Activated naive CD8-positive, alpha-beta T cell treated with anti-CD3 and anti-CD28 coated beads for 36 hours (primary cell): Measurements from ENCODE around the gene RINL. TPM values are rescaled to one million over a fixed set of nuclear protein-coding genes. Genes with fewer than 3 reads are reported as not detected.
"Not testable (repeated sequence)": the region's sequence is repeated elsewhere in the genome, so short reads cannot be mapped to it uniquely, and the experiment has no call there.

Experiments
- DNase-seq: peaks from one replicate; pipeline ENCODE4 v3.0.0; 2021
- H3K27ac Mint-ChIP-seq: one replicate; pipeline ENCODE4 v1.8.0; 2022; ENCODE audit warnings: mild to moderate bottlenecking, moderate library complexity, mixed read lengths
- H3K27me3 Mint-ChIP-seq: one replicate; pipeline ENCODE4 v1.8.0; 2022; ENCODE audit warnings: mild to moderate bottlenecking, mixed read lengths
- H3K36me3 Mint-ChIP-seq: one replicate; pipeline ENCODE4 v1.8.0; 2021; ENCODE audit warnings: mild to moderate bottlenecking, mixed read lengths
- H3K4me1 Mint-ChIP-seq: one replicate; pipeline ENCODE4 v1.8.0; 2021; ENCODE audit warnings: mixed read lengths
- H3K4me3 Mint-ChIP-seq: one replicate; pipeline ENCODE4 v1.8.0; 2022; ENCODE audit warnings: mild to moderate bottlenecking, moderate library complexity, mixed read lengths
- H3K9me3 Mint-ChIP-seq: one replicate; pipeline ENCODE4 v1.8.0; 2022; ENCODE audit warnings: mixed read lengths
- total RNA-seq, 2 experiments: library from RNA; stranded (reverse); gene quantifications; one replicate each; pipeline ENCODE4 v1.2.3, GENCODE V29; 2021

RINL gene
- total RNA-seq, 2 experiments from 2014 or later, result 74.0 to 75.0 TPM

- H3K9me3 Mint-ChIP-seq, H3K27me3 Mint-ChIP-seq, H3K27ac Mint-ChIP-seq, H3K4me3 Mint-ChIP-seq, DNase-seq: not testable (repeated sequence)
- Mint-ChIP-seq H3K4me1 (peaks cover 25% of the 10 kb centered on the region), H3K36me3 (peaks cover 23% of the 10 kb centered on the region)
Measured at GRCh38 chr19:38873400-38873799, 4.7 kb downstream of the RINL start.

DNA sequence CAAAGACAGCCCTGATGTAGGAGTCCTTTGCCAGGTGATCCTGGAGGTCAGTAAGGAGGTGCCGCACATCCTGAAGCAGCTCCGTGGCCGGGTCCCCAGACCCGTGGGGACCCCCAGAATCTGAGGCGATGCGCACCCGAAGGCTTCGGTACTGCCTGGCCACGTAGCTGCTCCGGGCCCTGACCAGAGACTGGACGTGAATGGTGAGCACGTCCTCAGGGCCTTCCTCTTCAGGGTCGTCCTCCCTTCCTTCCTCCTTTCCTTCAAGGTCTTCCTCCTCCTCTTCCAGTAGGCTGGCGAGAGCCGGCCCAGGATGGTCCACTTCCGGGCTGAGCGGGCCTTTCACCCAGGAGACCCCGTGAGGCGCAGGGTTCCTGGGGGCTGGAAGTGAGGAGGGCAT is 7.5 kb downstream of the RINL start:
- peak overlapping the region; percentile 91 for H3K4me3 Mint-ChIP-seq
- peaks cover 30% of the 10 kb centered on the region for H3K36me3 Mint-ChIP-seq
- H3K27ac Mint-ChIP-seq, result peak overlapping the region; percentile 74
- H3K4me1 Mint-ChIP-seq, result peaks cover 26% of the 10 kb centered on the region
- no peaks in the 10 kb centered on the region for H3K27me3 Mint-ChIP-seq
- no peaks in the 10 kb centered on the region for H3K9me3 Mint-ChIP-seq
- no peak for DNase-seq

DNA sequence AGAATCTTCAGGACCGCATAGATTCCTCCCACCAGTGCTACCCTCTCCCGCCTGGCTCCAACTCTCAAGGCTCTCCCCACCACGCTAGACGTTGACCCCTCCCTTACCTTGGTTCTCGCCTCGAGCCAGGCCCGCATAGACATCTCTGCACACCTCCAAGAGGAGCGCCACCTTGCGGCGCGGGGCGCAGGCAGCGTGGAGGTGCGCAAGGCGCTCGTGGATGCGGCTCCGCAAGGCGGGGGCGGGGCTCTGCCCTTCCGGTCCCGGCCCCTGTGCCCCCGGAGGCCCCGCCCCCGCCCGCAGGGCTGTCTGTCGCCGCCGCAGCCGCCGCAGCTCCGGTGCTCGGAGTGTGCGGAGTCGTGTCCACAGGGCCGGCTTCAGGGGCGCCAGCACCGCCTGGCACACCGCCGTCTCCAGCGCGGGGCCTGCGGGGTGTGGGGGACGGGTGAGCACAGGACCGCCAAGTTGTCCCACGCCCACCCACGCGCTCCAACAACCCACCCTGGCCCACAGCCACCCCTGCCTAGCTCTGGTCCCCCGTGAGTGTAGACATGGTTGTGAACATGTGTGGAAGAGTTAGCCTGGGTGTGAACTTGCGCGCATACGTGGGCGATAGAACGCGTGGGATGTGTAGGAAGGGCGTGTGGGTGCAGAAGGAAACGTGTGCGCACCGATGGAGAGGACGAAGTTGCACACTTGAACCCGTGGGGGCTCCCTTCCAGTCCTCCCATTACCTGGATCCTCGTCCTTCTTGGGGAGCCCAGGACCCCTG is 8.1 kb downstream of the RINL start:
- Mint-ChIP-seq H3K36me3 (peaks cover 34% of the 10 kb centered on the region), H3K9me3 (peaks cover 2% of the 10 kb centered on the region), H3K4me3 (peak overlapping the region; percentile 91), H3K4me1 (peaks cover 31% of the 10 kb centered on the region), H3K27ac (peak overlapping the region; percentile 92), H3K27me3 (no peaks in the 10 kb centered on the region)
- DNase-seq, result peak; percentile 97

- peak overlapping the region; percentile 91 for H3K4me3 Mint-ChIP-seq
- H3K27me3 Mint-ChIP-seq, result no peaks in the 10 kb centered on the region
- DNase-seq, result peak; percentile 45
- H3K4me1 Mint-ChIP-seq, result peaks cover 38% of the 10 kb centered on the region
- peaks cover 8% of the 10 kb centered on the region for H3K9me3 Mint-ChIP-seq
- peaks cover 41% of the 10 kb centered on the region for H3K36me3 Mint-ChIP-seq
- H3K27ac Mint-ChIP-seq, result peak overlapping the region; percentile 92
Measured at GRCh38 chr19:38869160-38869835, 8.8 kb downstream of the RINL start.

DNA sequence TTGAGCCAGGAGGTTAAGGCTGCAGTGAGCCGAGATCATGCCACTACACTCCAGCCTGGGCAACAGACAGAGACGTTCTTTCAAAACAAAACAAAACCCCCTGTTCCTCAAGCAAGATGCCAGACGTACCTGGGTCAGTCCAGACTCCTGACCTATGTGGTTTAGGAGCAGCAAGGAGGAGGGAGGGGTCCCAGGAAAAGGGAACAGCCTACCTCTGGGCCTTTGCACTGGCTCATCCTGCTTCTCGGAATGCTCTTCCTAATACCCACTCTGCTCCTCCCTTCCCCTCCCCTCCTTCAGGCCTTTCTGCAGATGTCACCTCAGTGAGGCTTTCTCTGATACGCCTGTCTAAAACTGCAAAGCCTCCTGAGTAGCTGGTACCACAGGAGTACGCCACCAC is 9.5 kb downstream of the RINL start:
- DNase-seq, result no peak
- H3K4me1 Mint-ChIP-seq, result peaks cover 39% of the 10 kb centered on the region
- peak overlapping the region; percentile 92 for H3K27ac Mint-ChIP-seq
- peaks cover 42% of the 10 kb centered on the region for H3K36me3 Mint-ChIP-seq
- H3K9me3 Mint-ChIP-seq, result peaks cover 9% of the 10 kb centered on the region
- peak overlapping the region; percentile 91 for H3K4me3 Mint-ChIP-seq
- no peaks in the 10 kb centered on the region for H3K27me3 Mint-ChIP-seq

DNA sequence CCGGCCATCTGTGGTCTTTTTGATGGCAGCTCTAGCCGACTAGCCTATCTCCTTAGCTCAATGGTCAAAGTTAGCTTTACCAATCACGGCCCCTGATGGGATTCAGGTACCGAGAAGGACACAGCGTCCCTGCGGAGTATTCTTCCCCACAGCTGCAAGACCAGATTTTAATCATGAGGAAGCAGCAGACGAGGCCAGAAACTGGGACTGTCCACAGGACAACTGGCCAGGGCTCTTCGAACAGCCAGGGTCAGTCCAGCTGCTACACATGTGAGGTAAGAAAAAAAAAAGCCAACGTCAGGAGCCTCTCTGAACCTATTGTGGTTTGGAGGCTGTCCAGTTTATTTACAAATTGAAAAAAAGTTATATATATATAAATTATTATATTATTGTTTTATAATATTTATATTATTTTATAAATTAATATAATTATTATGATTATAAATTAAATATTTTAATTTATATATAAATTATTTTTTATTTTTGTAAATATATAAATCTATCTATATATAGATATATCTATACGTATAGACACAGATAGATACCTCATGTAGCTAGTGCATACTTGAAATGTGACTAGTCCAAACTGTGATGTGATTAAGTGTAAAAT is 10.8 kb downstream of the RINL start:
- Mint-ChIP-seq H3K4me3 (no peak overlapping the region), H3K4me1 (peaks cover 39% of the 10 kb centered on the region), H3K27me3 (no peaks in the 10 kb centered on the region), H3K9me3 (peaks cover 9% of the 10 kb centered on the region), H3K36me3 (peaks cover 42% of the 10 kb centered on the region), H3K27ac (no peak overlapping the region)
- DNase-seq, result no peak

DNA sequence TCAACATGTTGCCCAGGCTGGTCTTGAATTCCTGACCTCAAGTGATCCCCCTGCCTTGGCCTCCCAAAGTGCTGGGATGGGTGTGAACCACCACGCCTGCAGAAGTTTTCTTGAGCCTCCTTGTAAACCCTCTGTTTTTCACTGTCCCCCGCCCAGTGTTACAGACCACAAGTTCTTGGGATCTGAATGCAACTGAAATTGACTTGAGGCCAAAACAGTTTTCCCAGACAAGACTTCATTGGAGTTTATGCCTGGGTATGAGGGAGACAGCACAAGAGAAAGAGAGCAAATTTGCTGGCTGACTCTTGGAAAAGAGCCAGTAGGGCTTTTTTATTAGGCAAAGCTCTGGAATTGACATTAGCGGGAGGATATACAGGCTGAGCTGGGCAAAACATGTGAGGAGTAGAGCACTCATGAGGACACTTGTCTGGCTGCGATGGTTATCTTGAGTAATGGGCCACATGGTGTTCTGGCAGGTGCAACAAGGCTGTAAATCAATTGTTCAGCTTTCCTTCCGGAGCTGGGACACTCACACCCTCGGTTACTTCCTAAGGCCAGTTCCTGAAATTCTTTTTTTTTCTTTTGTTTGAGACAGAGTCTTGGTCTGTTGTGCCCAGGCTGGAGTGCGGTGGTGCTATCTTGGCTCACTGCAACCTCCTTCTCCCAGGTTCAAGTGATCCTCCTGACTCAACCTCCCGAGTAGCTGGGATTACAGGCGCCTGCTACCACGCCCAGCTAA is 15.6 kb downstream of the RINL start:
- DNase-seq, result no peak
- Mint-ChIP-seq H3K27ac (no peak overlapping the region), H3K4me1 (peaks cover 42% of the 10 kb centered on the region), H3K27me3 (no peaks in the 10 kb centered on the region), H3K36me3 (peaks cover 21% of the 10 kb centered on the region), H3K4me3 (no peak overlapping the region), H3K9me3 (peaks cover 9% of the 10 kb centered on the region)

GRCh38 chr19:38861368-38861767 is 16.7 kb downstream of the RINL start:
- H3K36me3 Mint-ChIP-seq, result peaks cover 23% of the 10 kb centered on the region
- H3K27ac Mint-ChIP-seq, result no peak overlapping the region
- DNase-seq, result no peak
- no peaks in the 10 kb centered on the region for H3K27me3 Mint-ChIP-seq
- H3K4me1 Mint-ChIP-seq, result peaks cover 45% of the 10 kb centered on the region
- H3K9me3 Mint-ChIP-seq, result peaks cover 13% of the 10 kb centered on the region
- H3K4me3 Mint-ChIP-seq, result no peak overlapping the region

GRCh38 chr19:38859631-38860204 is 18.4 kb downstream of the RINL start:
- DNase-seq, H3K27me3 Mint-ChIP-seq, H3K27ac Mint-ChIP-seq, H3K4me3 Mint-ChIP-seq: not testable (repeated sequence)
- Mint-ChIP-seq H3K36me3 (peaks cover 11% of the 10 kb centered on the region), H3K4me1 (peaks cover 31% of the 10 kb centered on the region), H3K9me3 (peaks cover 11% of the 10 kb centered on the region)

- H3K9me3 Mint-ChIP-seq, result peaks cover 6% of the 10 kb centered on the region
- H3K36me3 Mint-ChIP-seq, result peaks cover 6% of the 10 kb centered on the region
- H3K27me3 Mint-ChIP-seq, result no peaks in the 10 kb centered on the region
- peak overlapping the region; percentile 90 for H3K27ac Mint-ChIP-seq
- H3K4me3 Mint-ChIP-seq, result no peak overlapping the region
- peaks cover 37% of the 10 kb centered on the region for H3K4me1 Mint-ChIP-seq
- DNase-seq, result no peak
Measured at GRCh38 chr19:38856813-38857212, 21.3 kb downstream of the RINL start.

GRCh38 chr19:38855751-38856150 is 22.3 kb downstream of the RINL start:
- Mint-ChIP-seq H3K4me1 (peaks cover 44% of the 10 kb centered on the region), H3K36me3 (peaks cover 14% of the 10 kb centered on the region)
- not testable (repeated sequence) for H3K27me3 Mint-ChIP-seq, H3K27ac Mint-ChIP-seq, H3K9me3 Mint-ChIP-seq, H3K4me3 Mint-ChIP-seq, DNase-seq

GRCh38 chr19:38854961-38855360 is 23.1 kb downstream of the RINL start:
- H3K27ac Mint-ChIP-seq, H3K4me3 Mint-ChIP-seq: not testable (repeated sequence)

DNA sequence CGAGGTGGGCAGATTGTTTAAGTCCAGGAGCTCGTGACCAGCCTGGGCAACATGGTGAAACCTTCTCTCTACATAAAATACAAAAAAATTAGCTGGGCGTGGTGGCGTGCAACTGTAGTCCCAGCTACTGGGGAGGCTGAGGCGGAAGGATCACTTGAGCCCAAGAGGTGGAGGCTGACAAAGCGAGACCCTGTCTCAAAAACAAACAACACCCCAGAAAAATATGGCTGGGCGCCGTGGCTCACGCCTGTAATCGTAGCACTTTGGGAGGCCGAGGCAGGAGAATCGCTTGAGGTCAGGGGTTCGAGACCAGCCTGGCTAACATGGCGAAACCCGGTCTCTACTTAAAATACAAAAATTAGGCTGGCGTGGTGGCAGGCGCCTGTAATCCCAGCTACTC is 24.9 kb downstream of the RINL start:
- Mint-ChIP-seq H3K9me3 (peaks cover 6% of the 10 kb centered on the region), H3K36me3 (peaks cover 24% of the 10 kb centered on the region), H3K27ac (peak overlapping the region; percentile 98), H3K27me3 (peaks cover 5% of the 10 kb centered on the region), H3K4me3 (peak overlapping the region; percentile 96), H3K4me1 (peaks cover 42% of the 10 kb centered on the region)
- DNase-seq, result no peak

More at GRCh38 chr19:38854961-38855360, 23.1 kb downstream of the RINL start:
- not testable (repeated sequence) for DNase-seq, H3K9me3 Mint-ChIP-seq, H3K27me3 Mint-ChIP-seq
- Mint-ChIP-seq H3K36me3 (peaks cover 14% of the 10 kb centered on the region), H3K4me1 (peaks cover 42% of the 10 kb centered on the region)

GRCh38 chr19:38852231-38853044 is 25.6 kb downstream of the RINL start:
- Mint-ChIP-seq H3K27me3 (peaks cover 5% of the 10 kb centered on the region), H3K36me3 (peaks cover 31% of the 10 kb centered on the region)
- peak; percentile 70 for DNase-seq

More at GRCh38 chr19:38852231-38853044, 25.6 kb downstream of the RINL start:
- peaks cover 45% of the 10 kb centered on the region for H3K4me1 Mint-ChIP-seq
- H3K4me3 Mint-ChIP-seq, result peak overlapping the region; percentile 96
- peak overlapping the region; percentile 98 for H3K27ac Mint-ChIP-seq
- H3K9me3 Mint-ChIP-seq, result peaks cover 6% of the 10 kb centered on the region
